GM12878 (cell line): ENCODE measurements around the gene LCN9. TPM values are rescaled to one million over a fixed set of nuclear protein-coding genes. Genes with fewer than 3 reads are reported as not detected.

Experiments
- ATAC-seq: fragments of 200-7000 bp; cut with Tn5 transposase; 3 replicates; pipeline ENCODE4 v1.9.1; 2020; ENCODE audit warnings: mild to moderate bottlenecking, moderate library complexity
- BruUV-seq: library from RNA; stranded (reverse); fragments of 400-500 nt; replicated peaks from 2 replicates; lab custom pipeline; 2021; lab: Mats Ljungman, UMichigan
- CTCF ChIA-PET: fragments of 300-600 bp; sonication (Branson Sonifier 250); formaldehyde crosslinking; extraction: SDS; loops from one replicate; lab custom pipeline; 2021; ENCODE audit warnings: inconsistent platforms; lab: Yijun Ruan, JAX
- POLR2A ChIA-PET: fragments of 350-600 bp; formaldehyde crosslinking; extraction: SDS; loops from one replicate; lab custom pipeline; 2021; ENCODE audit warnings: inconsistent platforms; lab: Charles Lee
- RAD21 ChIA-PET: fragments of 300-600 bp; sonication (Branson Sonifier 250); formaldehyde crosslinking; loops from one replicate; lab custom pipeline; 2023; ENCODE audit warnings: antibody characterized with exemption; ENCODE audit not compliant: unreplicated experiment; lab: Charles Lee
- SMC1A ChIA-PET: fragments of 300-600 bp; sonication (Branson Sonifier 250); formaldehyde crosslinking; loops from one replicate; lab custom pipeline; 2023; ENCODE audit not compliant: unreplicated experiment, uncharacterized antibody; lab: Charles Lee
- DNase-seq: peaks from one replicate; pipeline ENCODE4 v3.0.0-alpha.2; 2011; ENCODE audit warnings: low read depth, low spot score
- FAIRE-seq: peaks from 3 replicates; lab custom pipeline; 2011; peaks lifted over from hg19 to GRCh38; lab: Jason Lieb, UNC
- H2AFZ ChIP-seq: 2 replicates; pipeline ENCODE4 v1.6.0; 2011; ENCODE audit warnings: low read depth, low read length, control low read depth; ENCODE audit not compliant: control insufficient read depth
- H3K27ac ChIP-seq: 2 replicates; pipeline ENCODE4 v1.5.1; 2011; ENCODE audit warnings: control low read depth; ENCODE audit not compliant: control insufficient read depth, insufficient read depth
- H3K27me3 ChIP-seq, 2 experiments: replicated peaks in 1 of 2; 2 replicates each; pipeline versions ENCODE4 v1.6.0 to v1.6.1; 2011; ENCODE audit warnings: low read length in 1 of 2; ENCODE audit not compliant: control insufficient read depth in 2 of 2, insufficient read depth in 2 of 2
- H3K36me3 ChIP-seq, 2 experiments: 2 replicates each; pipeline ENCODE4 v1.5.1; 2011; ENCODE audit warnings: low read length in 1 of 2; ENCODE audit not compliant: control insufficient read depth in 2 of 2, insufficient read depth in 2 of 2
- H3K4me1 ChIP-seq: 2 replicates; pipeline ENCODE4 v1.6.1; 2011; ENCODE audit warnings: mild to moderate bottlenecking, low read length, moderate library complexity, mixed read lengths; ENCODE audit not compliant: control insufficient read depth, insufficient read depth
- H3K4me2 ChIP-seq: 2 replicates; pipeline ENCODE4 v1.6.0; 2011; ENCODE audit warnings: control low read depth; ENCODE audit not compliant: control insufficient read depth, insufficient read depth
- H3K4me3 ChIP-seq: fragments of 200-600 bp; sonication (generic); 2 replicates; pipeline ENCODE4 v1.5.1; 2016
- H3K79me2 ChIP-seq: 2 replicates; pipeline ENCODE4 v1.6.0; 2011; ENCODE audit warnings: low read length; ENCODE audit not compliant: control insufficient read depth, insufficient read depth
- H3K9ac ChIP-seq: 2 replicates; pipeline ENCODE4 v1.8.0; 2011; ENCODE audit warnings: low read length, control low read depth, mixed read lengths; ENCODE audit not compliant: control insufficient read depth, insufficient read depth
- H3K9me3 ChIP-seq: replicated peaks from 3 replicates; pipeline ENCODE4 v1.5.1; 2011; ENCODE audit warnings: mild to moderate bottlenecking, low read length; ENCODE audit not compliant: control insufficient read depth, insufficient read depth
- H4K20me1 ChIP-seq: 2 replicates; pipeline ENCODE4 v1.6.0; 2011; ENCODE audit not compliant: control insufficient read depth, insufficient read depth
- EP300 ChIP-seq, 2 experiments: fragments of 150-350 bp in 1 of 2; IDR thresholded peaks; 2 replicates each; pipeline ENCODE4 v1.6.1; 2011 to 2012; ENCODE audit warnings: low read depth in 2 of 2, low read length in 2 of 2, borderline replicate concordance in 1 of 2, improper control_type of control experiment in 1 of 2, inconsistent platforms in 1 of 2; ENCODE audit not compliant: control insufficient read depth in 1 of 2
- NR2C1 ChIP-seq: fragments of 450-650 bp; IDR thresholded peaks from 2 replicates; pipeline ENCODE4 v1.6.1; 2017; ENCODE audit warnings: antibody characterized with exemption, mild to moderate bottlenecking, moderate library complexity
- PAX8 ChIP-seq: fragments of 450-650 bp; IDR thresholded peaks from 2 replicates; pipeline ENCODE4 v1.6.1; 2017; ENCODE audit warnings: mild to moderate bottlenecking, moderate library complexity
- POLR2AphosphoS2 ChIP-seq: IDR thresholded peaks from 2 replicates; pipeline ENCODE4 v1.6.1; 2011; ENCODE audit warnings: low read depth, mild to moderate bottlenecking, low read length, improper control_type of control experiment, moderate library complexity
- RELB ChIP-seq: fragments of 450-650 bp; IDR thresholded peaks from 2 replicates; pipeline ENCODE4 v1.6.1; 2017; ENCODE audit warnings: low read depth, mild to moderate bottlenecking, moderate library complexity
- SIN3A ChIP-seq: IDR thresholded peaks from 2 replicates; pipeline ENCODE4 v1.6.1; 2012; ENCODE audit warnings: low read depth, low read length, improper control_type of control experiment
- SP1 ChIP-seq: IDR thresholded peaks from one replicate; pipeline ENCODE4 v1.6.1; 2011; ENCODE audit warnings: low read depth, low read length
- ZNF217 ChIP-seq: fragments of 450-650 bp; IDR thresholded peaks from 2 replicates; pipeline ENCODE4 v1.6.1; 2017; ENCODE audit warnings: antibody characterized with exemption, mild to moderate bottlenecking
- WGBS: methylation state at CpG from one replicate; pipeline ENCODE4 v1.1.6; 2016; ENCODE audit warnings: low lambda C conversion rate; ENCODE audit not compliant: insufficient replicate concordance, insufficient coverage; ENCODE audit errors: missing lambda C conversion rate; 5-methylcytosine and 5-hydroxymethylcytosine counted together
- in situ Hi-C: fragments of 300-500 bp; cut with MboI; formaldehyde crosslinking; loops from 9 replicates; pipeline ENCODE4 v1.14.3; 2018; ENCODE audit warnings: mixed read lengths
- intact Hi-C: fragments of 100-400 bp; cut with micrococcal nuclease; formaldehyde crosslinking; loops from one replicate; pipeline ENCODE4 v1.14.2; 2022; ENCODE audit not compliant: unreplicated experiment
- polyA plus RNA-seq, 11 experiments: library from polyadenylated mRNA; depleted of rRNA in 4 of 11; unstranded in 6 of 11; stranded (reverse) in 5 of 11; fragments of >200 nt; fragmentation: Nextera tagmentation in 4 of 11; fragmentation: Illumina TruSeq in 1 of 11; extraction: Ambion mirVana in 4 of 11; extraction: Trizol in 1 of 11; gene quantifications; 1 replicate in 1 of 11; 2 replicates in 10 of 11; pipeline versions ENCODE4 v1.2.1 to v1.2.3, GENCODE V29; 2011 to 2016; ENCODE audit warnings: inconsistent platforms in 2 of 11, missing spikeins in 2 of 11, low read depth in 1 of 11
- total RNA-seq, 4 experiments: library from RNA; depleted of rRNA in 3 of 4; stranded (reverse); fragments of >200 nt in 3 of 4; fragmentation: Illumina TruSeq in 1 of 4; extraction: Trizol in 1 of 4; gene quantifications; 2 replicates each; pipeline versions ENCODE4 v1.2.1 to v1.2.3, GENCODE V29; 2013 to 2021
- TF ChIP-seq, protein P1 (sequence below): fragments of 450-650 bp; formaldehyde crosslinking; IDR thresholded peaks from 2 replicates; pipeline ENCODE4 v1.4.0; 2022; ENCODE audit warnings: mild to moderate bottlenecking, moderate library complexity
- TF ChIP-seq, protein P2 (sequence below): fragments of 450-650 bp; IDR thresholded peaks from 2 replicates; pipeline ENCODE4 v1.6.1; 2017; ENCODE audit warnings: mild to moderate bottlenecking, moderate library complexity
- TF ChIP-seq, protein P3 (sequence below): fragments of 450-650 bp; formaldehyde crosslinking; IDR thresholded peaks from 2 replicates; pipeline ENCODE4 v1.5.0; 2022; ENCODE audit warnings: mild to moderate bottlenecking, missing genetic modification characterization

LCN9 gene
- total and polyA plus RNA-seq, 10 of the 15 experiments (the other 5 are each of a cell fraction or from before 2014, with no cell fraction given): not detected

DNA sequence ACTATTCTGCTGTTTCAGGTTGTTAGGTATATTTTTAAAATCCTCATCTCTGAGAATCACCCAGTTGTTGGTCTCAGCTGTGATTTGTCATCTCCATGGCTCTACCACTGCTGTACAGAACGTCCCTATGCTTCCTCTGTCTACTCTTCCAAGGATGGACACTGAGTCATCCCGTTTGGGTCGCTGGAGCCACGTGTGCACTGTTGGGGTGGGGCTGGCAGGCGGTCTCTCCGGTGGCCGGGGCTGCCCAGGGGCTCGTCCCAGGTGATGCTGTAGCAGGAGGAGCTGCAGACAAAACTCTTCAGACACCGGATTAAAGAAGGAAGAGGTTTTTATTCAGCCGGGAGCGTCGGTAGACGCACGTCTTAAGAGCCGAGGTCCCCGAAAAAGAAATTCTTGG is 16.9 kb downstream of the LCN9 start (continued):
- TF ChIP-seq, protein P1, sequence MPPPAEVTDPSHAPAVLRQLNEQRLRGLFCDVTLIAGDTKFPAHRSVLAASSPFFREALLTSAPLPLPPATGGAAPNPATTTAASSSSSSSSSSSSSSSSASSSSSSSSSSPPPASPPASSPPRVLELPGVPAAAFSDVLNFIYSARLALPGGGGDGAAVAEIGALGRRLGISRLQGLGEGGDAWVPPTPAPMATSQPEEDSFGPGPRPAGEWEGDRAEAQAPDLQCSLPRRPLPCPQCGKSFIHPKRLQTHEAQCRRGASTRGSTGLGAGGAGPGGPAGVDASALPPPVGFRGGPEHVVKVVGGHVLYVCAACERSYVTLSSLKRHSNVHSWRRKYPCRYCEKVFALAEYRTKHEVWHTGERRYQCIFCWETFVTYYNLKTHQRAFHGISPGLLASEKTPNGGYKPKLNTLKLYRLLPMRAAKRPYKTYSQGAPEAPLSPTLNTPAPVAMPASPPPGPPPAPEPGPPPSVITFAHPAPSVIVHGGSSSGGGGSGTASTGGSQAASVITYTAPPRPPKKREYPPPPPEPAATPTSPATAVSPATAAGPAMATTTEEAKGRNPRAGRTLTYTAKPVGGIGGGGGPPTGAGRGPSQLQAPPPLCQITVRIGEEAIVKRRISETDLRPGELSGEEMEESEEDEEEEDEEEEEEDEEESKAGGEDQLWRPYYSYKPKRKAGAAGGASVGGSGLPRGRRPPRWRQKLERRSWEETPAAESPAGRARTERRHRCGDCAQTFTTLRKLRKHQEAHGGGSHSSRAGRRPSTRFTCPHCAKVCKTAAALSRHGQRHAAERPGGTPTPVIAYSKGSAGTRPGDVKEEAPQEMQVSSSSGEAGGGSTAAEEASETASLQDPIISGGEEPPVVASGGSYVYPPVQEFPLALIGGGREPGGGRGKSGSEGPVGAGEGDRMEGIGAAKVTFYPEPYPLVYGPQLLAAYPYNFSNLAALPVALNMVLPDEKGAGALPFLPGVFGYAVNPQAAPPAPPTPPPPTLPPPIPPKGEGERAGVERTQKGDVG (CRISPR knock-in tag): no peak
- TF ChIP-seq SIN3A (no peak), RELB (no peak), EP300 (IDR thresholded peaks at IDR 0.05; ENCODE audit: borderline replicate concordance in 1 of 2, control insufficient read depth in 1 of 2, low read depth in 2 of 2, low read length in 2 of 2) (no peak)

DNA sequence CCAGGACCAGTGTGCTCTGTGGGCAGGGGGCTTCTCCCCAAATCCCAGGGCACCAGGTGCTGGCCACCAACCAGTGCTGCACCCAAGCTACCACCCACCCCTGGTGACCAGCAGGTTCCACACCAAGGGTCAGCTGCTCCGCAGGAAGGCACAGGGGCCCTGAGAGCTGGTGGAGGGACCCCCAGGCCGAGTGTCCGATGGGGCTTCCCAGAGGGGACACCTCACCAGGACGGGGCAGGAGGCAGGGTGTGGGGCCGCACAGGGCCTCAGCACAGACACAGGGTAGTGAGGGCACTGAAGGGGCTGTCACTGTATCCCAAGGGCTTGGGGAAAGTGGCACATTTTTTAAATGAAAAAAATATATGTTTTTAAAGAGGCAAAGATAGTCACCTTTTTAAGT is 18.1 kb downstream of the LCN9 start:
- in situ Hi-C loops: no loop called here
- DNase-seq: no peak
- SMC1A ChIA-PET: no interaction called here
- TF ChIP-seq SP1 (no peak), PAX8 (no peak), NR2C1 (no peak), ZNF217 (no peak), POLR2AphosphoS2 (no peak)
- TF ChIP-seq, protein P2, sequence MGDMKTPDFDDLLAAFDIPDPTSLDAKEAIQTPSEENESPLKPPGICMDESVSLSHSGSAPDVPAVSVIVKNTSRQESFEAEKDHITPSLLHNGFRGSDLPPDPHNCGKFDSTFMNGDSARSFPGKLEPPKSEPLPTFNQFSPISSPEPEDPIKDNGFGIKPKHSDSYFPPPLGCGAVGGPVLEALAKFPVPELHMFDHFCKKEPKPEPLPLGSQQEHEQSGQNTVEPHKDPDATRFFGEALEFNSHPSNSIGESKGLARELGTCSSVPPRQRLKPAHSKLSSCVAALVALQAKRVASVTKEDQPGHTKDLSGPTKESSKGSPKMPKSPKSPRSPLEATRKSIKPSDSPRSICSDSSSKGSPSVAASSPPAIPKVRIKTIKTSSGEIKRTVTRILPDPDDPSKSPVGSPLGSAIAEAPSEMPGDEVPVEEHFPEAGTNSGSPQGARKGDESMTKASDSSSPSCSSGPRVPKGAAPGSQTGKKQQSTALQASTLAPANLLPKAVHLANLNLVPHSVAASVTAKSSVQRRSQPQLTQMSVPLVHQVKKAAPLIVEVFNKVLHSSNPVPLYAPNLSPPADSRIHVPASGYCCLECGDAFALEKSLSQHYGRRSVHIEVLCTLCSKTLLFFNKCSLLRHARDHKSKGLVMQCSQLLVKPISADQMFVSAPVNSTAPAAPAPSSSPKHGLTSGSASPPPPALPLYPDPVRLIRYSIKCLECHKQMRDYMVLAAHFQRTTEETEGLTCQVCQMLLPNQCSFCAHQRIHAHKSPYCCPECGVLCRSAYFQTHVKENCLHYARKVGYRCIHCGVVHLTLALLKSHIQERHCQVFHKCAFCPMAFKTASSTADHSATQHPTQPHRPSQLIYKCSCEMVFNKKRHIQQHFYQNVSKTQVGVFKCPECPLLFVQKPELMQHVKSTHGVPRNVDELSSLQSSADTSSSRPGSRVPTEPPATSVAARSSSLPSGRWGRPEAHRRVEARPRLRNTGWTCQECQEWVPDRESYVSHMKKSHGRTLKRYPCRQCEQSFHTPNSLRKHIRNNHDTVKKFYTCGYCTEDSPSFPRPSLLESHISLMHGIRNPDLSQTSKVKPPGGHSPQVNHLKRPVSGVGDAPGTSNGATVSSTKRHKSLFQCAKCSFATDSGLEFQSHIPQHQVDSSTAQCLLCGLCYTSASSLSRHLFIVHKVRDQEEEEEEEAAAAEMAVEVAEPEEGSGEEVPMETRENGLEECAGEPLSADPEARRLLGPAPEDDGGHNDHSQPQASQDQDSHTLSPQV: no peak
- TF ChIP-seq, protein P3, sequence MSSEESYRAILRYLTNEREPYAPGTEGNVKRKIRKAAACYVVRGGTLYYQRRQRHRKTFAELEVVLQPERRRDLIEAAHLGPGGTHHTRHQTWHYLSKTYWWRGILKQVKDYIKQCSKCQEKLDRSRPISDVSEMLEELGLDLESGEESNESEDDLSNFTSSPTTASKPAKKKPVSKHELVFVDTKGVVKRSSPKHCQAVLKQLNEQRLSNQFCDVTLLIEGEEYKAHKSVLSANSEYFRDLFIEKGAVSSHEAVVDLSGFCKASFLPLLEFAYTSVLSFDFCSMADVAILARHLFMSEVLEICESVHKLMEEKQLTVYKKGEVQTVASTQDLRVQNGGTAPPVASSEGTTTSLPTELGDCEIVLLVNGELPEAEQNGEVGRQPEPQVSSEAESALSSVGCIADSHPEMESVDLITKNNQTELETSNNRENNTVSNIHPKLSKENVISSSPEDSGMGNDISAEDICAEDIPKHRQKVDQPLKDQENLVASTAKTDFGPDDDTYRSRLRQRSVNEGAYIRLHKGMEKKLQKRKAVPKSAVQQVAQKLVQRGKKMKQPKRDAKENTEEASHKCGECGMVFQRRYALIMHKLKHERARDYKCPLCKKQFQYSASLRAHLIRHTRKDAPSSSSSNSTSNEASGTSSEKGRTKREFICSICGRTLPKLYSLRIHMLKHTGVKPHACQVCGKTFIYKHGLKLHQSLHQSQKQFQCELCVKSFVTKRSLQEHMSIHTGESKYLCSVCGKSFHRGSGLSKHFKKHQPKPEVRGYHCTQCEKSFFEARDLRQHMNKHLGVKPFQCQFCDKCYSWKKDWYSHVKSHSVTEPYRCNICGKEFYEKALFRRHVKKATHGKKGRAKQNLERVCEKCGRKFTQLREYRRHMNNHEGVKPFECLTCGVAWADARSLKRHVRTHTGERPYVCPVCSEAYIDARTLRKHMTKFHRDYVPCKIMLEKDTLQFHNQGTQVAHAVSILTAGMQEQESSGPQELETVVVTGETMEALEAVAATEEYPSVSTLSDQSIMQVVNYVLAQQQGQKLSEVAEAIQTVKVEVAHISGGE: no peak

More for the DNA sequence above, 18.1 kb downstream of the LCN9 start:
- H3K4me2 ChIP-seq: no peak overlapping the region
- no peak overlapping the region for H3K4me3 ChIP-seq
- H3K27me3 ChIP-seq: no peaks in the 10 kb centered on the region
- POLR2A ChIA-PET: no interaction called here
- BruUV-seq: no TSS peak
- FAIRE-seq (no peak), ATAC-seq (no peak)
- no peaks in the 10 kb centered on the region for H4K20me1 ChIP-seq
- RAD21 ChIA-PET: no interaction called here
- no peaks in the 10 kb centered on the region for H3K36me3 ChIP-seq
- H3K27ac ChIP-seq: no peak overlapping the region
- no peaks in the 10 kb centered on the region for H3K4me1 ChIP-seq
- CTCF ChIA-PET: no interaction called here
- H3K9ac ChIP-seq: no peak overlapping the region
- H3K79me2 ChIP-seq: no peaks in the 10 kb centered on the region
- no peaks in the 10 kb centered on the region for H3K9me3 ChIP-seq
- intact Hi-C loops: no loop called here
- H2AFZ ChIP-seq: no peak overlapping the region
- 52% methylated on average over 5 of the region's 5 CpGs for WGBS
